ENCODE measurements around the gene SPATA25.
"Not testable (repeated sequence)": the region's sequence is repeated elsewhere in the genome, so short reads cannot be mapped to it uniquely, and the experiment has no call there.

SPATA25 gene

GRCh38 chr20:45917790-45918141 is 30.3 kb upstream of the SPATA25 start:
- FAIRE-seq, result no peak
- DNase-seq (ENCODE audit: insufficient read length, low spot score), result no peak

GRCh38 chr20:45913116-45913515 is 25.7 kb upstream of the SPATA25 start:
- DNase-seq (ENCODE audit: insufficient read length, low spot score), result no peak
- no peak for FAIRE-seq

GRCh38 chr20:45912344-45912682 is 24.9 kb upstream of the SPATA25 start:
- DNase-seq (ENCODE audit: insufficient read length, low spot score) (no peak), FAIRE-seq (peak; percentile 44)

- peak; percentile 81 for FAIRE-seq
- no peak for DNase-seq (ENCODE audit: insufficient read length, low spot score)
Observed at GRCh38 chr20:45911486-45912343, 24.3 kb upstream of the SPATA25 start, which contains the start of gene PLTP. TSS of gene PLTP (minus strand) at chr20:45912155. CDS start at chr20:45911452, 703 bp downstream.

- FAIRE-seq (peak; percentile 98), DNase-seq (ENCODE audit: insufficient read length, low spot score) (peak; percentile 100)
Observed at GRCh38 chr20:45910670-45911485, 23.5 kb upstream of the SPATA25 start.

GRCh38 chr20:45909817-45910669 is 22.6 kb upstream of the SPATA25 start:
- DNase-seq (ENCODE audit: insufficient read length, low spot score) (no peak), FAIRE-seq (no peak)

GRCh38 chr20:45909336-45909808 is 21.9 kb upstream of the SPATA25 start:
- no peak for DNase-seq (ENCODE audit: insufficient read length, low spot score)
- no peak for FAIRE-seq

GRCh38 chr20:45908084-45908483 is 20.7 kb upstream of the SPATA25 start:
- DNase-seq (ENCODE audit: insufficient read length, low spot score), result no peak
- FAIRE-seq, result no peak

GRCh38 chr20:45907219-45907948 is 20.0 kb upstream of the SPATA25 start:
- DNase-seq (ENCODE audit: insufficient read length, low spot score) (no peak), FAIRE-seq (peak; percentile 38)

- DNase-seq (ENCODE audit: insufficient read length, low spot score) (no peak), FAIRE-seq (no peak)
Observed at GRCh38 chr20:45905505-45906079, 18.2 kb upstream of the SPATA25 start.

GRCh38 chr20:45904583-45905504 is 17.4 kb upstream of the SPATA25 start:
- no peak for FAIRE-seq
- DNase-seq (ENCODE audit: insufficient read length, low spot score), result no peak

- no peak for DNase-seq (ENCODE audit: insufficient read length, low spot score)
Observed at GRCh38 chr20:45902199-45902701, 14.8 kb upstream of the SPATA25 start.

GRCh38 chr20:45901332-45901731 is 13.9 kb upstream of the SPATA25 start:
- not testable (repeated sequence) for DNase-seq (ENCODE audit: insufficient read length, low spot score); FAIRE-seq

More at GRCh38 chr20:45902199-45902701, 14.8 kb upstream of the SPATA25 start:
- no peak for FAIRE-seq

- FAIRE-seq (peak; percentile 46), DNase-seq (ENCODE audit: insufficient read length, low spot score) (no peak)
Observed at GRCh38 chr20:45899046-45899835, 11.8 kb upstream of the SPATA25 start.

- DNase-seq (ENCODE audit: insufficient read length, low spot score), result no peak
- no peak for FAIRE-seq
Observed at GRCh38 chr20:45898285-45898684, 10.9 kb upstream of the SPATA25 start.

- DNase-seq (ENCODE audit: insufficient read length, low spot score) (no peak), FAIRE-seq (no peak)
Observed at GRCh38 chr20:45897692-45898091, 10.3 kb upstream of the SPATA25 start.

GRCh38 chr20:45897289-45897688 is 9.9 kb upstream of the SPATA25 start:
- no peak for DNase-seq (ENCODE audit: insufficient read length, low spot score)
- FAIRE-seq, result no peak

All from HTR-8/SVneo (cell line).